GM21619 (cell line): Measurements from ENCODE around the gene PDZD8.
"Not testable (repeated sequence)": the region's sequence is repeated elsewhere in the genome, so short reads cannot be mapped to it uniquely, and the experiment has no call there.

Experiments
- ATAC-seq: cut with Tn5 transposase; IDR thresholded peaks from one replicate; pipeline ENCODE4 v1.9.1; 2021; ENCODE audit not compliant: unreplicated experiment

PDZD8 gene

DNA sequence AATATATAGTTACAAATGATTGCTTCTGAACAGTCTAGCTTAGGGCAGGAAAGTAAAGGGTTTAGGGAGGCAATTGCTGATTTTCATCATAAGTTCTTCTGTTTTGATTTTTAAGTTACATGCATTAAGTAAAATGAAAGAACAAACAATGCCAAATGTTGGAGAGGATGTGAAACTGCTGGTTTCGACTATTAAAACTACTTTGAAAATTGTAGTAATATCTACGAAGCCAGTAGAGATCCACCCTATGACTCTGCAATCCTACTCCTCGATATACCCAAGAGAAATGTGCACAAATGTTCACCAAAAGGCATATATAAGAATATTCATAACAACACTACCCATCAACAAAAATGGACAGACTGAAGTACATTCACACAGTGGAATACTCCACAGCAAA lies 24.3 kb downstream of the PDZD8 start:
- ATAC-seq = peak; percentile 82

DNA sequence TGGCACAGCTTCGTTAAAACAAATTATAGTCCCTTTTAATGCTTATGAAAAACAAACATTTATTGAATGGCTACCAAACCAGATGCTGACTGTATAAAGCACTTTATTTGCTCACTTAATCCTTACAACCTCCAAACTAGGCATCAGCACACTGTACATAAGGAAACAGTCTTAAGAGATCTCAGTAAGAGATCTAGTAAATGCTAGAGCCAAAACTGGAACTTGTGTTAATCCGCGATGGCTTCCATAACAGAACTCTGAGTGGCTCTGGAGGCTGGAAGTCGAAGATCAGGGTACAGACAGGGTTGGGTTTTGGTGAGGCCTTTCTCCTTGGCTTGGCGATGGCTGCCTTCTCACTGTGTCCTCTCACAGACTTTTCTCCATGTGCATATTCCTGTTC lies 27.0 kb downstream of the PDZD8 start:
- ATAC-seq = no peak

DNA sequence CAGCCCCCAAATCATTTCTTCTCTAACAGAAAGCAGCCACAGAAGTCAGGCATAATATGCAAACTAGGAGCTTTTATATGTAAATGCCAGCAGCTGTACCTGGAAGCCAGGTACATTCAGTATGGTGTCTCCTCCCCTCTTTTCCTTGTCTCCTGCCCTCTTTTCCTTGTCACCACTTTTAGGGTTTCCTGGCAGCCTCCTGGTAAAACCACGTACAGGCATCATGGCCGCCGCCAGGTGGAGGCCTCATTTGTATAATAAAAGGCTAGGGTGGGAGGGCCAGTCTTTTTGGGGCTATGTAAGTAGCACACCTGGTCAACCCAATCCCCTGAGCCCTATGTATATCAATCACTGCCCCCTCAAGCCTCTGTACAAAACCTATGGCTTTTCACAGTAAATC lies 28.7 kb downstream of the PDZD8 start:
- ATAC-seq = no peak

DNA sequence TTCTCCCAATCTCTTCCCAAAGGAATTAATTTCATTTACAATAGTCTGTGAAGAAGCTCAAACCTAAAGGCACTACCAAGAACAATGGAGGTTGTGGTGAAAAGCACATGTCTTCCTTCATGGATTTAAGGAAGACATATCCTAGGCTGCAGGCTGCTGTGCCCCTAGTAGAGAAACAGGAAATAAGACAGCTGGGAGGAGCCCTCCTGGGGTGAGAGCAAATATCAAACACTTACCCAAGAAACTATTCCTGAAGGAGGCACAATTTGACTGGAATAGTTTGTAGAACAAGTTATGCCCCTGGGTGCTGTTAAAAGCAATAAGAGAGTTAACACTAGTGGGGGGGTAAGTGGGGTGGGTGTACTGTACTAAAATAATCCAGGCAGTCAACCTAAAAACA lies 30.1 kb downstream of the PDZD8 start:
- no peak for ATAC-seq

DNA sequence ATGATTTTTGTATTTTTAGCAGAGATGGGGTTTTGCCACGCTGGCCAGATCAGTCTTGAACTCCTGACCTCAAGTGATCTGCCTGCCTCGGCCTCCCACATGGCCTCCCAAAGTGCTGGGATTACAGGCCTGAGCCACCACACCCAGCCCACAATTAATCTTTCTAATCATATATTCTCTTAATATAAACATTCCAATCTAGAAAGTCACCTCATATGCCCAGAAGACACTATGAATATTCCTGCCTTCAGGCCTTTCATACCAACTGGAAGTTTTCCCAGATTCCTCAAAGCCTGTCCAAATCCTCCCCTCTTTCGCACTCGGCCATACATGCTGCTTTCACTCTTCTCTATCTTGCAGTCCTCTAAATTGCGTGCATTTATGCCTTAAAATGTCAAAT lies 32.6 kb downstream of the PDZD8 start:
- ATAC-seq = peak; percentile 3

DNA sequence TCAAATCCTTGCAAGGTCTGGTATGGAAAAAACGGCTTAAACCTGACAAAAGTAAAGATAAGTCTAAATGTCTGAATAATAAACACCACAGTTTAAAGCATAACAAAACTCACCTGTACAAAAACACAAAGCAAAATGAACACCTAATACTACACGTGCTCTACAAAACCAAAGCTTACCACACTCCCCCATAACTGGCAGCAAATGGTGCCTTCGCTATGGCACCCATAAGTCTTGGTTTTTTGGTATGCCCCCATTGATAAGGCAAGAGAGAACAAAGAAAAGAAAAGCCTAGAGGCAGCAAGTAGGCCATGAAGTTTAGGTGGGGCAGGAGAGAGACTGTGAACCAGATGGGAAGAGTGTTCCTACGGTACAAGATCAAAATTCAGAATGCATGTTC lies 34.2 kb downstream of the PDZD8 start:
- ATAC-seq = no peak

DNA sequence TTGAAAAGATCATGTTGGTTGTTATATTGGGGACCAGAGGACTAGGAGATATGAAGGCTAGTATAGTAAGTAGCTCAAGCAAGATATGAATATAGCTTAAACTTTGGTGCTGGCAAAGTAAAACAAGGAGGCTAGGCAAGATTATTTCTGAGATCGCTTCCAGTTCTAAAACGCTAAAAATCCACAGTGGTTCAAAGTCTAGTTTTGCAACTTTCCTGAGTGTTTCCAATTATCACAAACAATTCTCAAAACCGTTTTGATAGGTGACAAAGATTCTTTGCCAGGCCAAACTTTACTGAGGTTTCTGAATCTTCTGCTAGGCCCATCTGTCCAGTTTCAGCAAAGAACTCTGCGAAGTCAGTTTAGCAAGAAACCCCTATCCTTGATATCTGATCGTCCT lies 35.3 kb downstream of the PDZD8 start:
- no peak for ATAC-seq

DNA sequence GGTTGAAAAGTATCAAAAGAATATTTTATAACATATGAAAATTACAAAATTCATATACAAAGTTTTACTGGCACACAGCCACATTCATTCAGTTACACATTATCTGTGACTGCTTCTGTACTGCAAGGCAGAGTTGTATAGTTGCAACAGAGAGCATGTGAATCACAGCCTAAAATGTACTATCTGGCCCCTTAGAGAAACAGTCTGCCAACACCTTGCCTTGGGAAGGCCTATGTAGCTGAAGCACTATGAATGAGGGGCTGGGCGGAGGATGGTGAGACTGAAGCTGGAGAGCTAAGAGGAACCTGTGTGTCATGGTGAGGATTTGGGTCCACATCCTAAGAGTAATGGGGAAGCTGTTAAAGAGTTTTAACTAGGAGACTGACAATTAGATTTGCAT lies 35.7 kb downstream of the PDZD8 start:
- no peak for ATAC-seq

DNA sequence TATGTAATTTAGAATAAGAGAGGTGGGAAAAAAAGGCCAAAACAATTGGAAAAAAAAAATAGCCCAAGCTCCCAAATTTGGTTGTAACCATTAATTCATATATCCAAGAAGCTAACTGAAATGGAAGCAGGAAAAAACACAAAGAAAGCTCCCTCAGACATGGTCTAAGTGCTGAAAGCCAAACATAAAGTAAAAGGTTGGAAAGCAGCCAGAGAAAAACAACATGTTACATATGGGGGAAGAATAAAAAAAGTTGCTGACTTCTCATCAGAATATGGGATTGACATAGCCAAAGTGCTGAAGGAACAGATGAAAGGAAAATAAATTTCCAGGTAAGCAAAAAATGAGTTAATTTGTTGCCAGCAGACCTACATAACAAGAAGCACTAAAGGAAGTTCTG lies 40.3 kb downstream of the PDZD8 start:
- ATAC-seq = no peak

DNA sequence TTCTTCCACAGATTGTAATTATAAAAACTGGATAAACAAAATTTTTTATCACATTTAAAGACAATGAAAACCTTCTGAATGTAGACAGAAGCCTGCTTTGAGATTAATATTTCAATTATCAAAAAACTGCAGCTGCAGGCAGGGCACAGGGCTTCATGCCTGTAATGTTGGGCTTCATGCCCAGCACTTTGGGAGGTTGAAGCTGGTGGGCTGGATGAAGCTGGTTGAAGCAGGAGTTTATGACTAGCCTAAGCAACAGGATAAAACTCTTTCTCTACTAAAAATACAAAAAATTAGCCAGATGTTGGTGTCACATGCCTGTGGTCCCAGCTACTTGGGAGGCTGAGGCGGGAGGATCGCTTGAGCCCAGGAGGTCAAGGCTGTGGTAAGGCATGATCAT lies 41.2 kb downstream of the PDZD8 start:
- ATAC-seq = no peak

DNA sequence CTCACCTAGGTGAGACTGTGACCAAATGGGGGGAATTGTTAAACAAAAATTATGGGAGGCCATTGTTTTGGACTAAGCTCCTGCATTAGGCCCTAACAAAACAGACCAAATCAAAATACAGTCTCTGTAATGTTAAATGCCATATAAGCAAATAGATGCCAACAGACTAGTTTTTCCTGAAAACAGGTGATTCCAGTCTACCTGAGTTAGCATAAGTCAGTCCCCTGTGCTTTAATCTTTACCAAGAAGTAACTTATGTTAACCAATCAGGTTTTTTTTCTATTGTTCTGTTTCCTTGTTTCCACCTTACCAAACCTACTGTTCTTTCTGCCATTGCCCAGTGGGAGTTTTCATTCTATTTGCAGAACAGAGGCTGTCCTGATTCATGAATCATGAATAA lies 48.0 kb downstream of the PDZD8 start:
- ATAC-seq = no peak

DNA sequence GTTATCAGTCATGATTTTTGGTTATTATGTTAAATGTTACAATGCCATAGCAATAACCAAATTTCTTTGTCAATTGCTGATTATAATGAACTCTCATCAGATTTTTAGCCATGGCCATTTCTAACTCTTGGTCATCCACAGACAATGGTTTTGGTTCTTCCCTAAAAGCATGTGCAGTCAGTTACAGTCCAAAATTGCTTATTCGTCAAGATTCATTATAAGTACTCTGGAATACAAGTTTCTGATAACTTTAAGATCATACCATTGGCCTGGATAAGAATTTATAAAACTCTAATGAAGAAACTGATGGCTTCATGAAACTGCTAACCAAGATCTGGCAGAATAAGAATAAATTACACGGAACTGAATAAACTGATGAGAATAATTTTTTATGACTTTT lies 50.9 kb downstream of the PDZD8 start:
- no peak for ATAC-seq

DNA sequence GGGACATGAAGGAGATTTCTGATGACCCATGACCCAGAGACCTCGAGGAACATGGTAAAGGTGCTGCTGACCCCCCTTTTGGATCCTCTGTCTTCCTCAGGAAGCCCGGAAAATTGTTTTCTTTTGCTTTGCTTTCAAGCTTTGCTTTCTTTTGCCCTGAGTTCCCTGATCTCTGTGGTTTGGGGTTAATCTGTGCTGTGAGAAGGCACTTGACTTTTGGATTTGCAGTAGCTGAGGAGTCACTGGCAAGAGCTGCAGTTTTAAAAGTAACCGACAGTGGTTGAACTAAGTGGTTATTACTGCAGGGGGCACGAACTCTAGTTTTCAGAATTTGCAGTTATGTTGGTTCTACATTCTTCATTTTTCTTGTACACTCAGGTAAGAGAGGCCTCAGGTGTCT lies 53.0 kb downstream of the PDZD8 start:
- ATAC-seq = no peak

DNA sequence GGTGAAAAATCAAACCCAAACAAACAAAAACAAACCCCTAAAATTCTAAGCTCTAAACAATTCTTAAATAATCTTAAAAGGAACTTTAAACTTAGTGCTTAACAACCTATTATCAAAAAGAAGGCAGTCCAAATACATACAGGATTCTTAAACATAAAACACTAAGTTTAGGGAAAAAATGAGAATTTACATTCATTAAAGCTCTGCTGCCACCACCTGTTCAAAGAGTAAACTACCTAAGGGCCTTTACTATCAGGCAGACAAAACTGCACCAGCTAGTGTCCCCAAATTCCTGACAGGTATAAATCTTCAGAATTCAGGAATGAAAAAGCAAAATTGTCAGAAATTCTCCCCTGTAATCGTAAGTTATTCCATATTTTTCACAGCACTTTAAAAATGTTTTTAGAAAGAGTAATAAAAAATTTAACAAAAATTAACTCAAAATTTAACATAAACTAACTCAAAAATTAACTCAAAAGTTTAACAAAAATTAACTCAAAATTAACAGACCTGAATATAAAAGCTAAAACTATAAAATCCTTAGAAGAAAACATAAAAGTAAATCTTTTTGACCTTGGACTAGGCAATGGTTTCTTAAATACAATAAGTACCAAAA lies 55.1 kb downstream of the PDZD8 start:
- ATAC-seq = peak; percentile 60

DNA sequence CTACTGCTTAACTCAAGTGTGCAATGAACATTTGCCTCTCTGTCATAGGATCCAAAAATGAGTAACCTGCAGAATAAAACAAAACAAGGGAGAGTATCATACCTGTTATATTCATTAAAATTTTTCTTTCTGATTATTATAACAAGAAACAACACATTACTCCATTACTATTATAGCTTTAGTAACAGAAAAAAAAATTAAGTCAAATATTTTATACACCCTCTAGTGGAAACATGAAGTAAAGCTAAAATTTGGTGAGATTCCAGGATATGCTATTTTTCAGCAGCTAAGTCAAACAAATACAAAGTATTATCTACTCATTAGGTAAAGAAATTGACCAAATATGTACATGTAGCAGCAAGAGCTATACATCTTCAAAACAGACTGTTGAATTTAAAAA lies 56.3 kb downstream of the PDZD8 start:
- no peak for ATAC-seq

DNA sequence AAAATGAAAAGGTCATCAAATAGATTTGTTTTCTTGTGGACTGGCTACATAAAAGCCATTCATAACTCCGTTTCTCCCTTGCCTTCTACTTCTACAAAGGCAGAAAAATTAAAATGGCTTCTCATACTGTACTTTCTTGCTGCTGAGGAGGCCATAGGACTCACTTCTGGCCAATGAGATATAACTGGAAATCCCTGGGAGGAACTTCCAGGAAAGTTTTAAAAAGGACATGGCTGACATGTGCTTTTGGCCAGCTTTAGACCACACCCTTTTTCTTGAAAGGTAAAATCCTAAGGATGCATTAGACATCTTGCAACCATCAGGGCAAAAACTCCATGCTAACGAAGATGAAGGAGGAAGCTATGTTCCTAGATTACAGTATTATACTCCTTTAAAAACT lies 58.5 kb downstream of the PDZD8 start:
- no peak for ATAC-seq

DNA sequence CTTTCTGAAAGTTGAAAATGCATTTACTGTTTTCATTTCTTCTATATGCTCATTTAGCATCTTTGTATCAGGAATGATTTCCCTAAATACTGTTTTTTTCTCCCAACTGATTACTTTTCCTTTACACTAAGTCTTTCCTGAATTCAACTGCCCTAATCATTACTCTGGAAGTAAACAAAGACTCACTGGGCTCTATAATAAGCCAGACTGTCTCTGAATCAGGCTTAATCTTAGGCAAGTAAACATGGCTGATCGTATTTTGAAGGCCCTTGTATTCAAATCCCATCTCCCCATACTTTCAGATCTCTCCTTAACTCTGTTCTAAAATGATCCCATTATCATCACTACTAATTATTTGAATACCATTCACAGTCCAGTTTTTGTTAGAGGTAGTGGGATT lies 61.6 kb downstream of the PDZD8 start:
- no peak for ATAC-seq

DNA sequence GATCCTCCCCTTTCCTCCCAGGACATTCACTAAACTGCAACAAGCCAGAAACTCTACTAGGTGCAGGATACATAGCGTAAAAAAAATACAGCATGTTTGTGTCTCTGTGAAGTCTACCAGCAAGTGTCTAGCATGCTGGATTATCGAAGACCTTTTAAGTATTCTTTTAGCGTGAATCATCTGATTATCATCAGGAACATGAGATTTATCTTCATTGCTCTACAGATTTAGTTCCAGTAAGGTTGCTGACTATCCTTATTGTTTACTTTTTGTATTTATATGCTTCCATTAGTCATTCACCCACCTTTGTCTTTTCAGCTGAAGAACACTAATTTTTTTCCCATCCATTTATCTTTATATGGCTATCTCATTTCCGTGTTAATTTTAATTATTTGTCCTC lies 62.8 kb downstream of the PDZD8 start:
- ATAC-seq = no peak

DNA sequence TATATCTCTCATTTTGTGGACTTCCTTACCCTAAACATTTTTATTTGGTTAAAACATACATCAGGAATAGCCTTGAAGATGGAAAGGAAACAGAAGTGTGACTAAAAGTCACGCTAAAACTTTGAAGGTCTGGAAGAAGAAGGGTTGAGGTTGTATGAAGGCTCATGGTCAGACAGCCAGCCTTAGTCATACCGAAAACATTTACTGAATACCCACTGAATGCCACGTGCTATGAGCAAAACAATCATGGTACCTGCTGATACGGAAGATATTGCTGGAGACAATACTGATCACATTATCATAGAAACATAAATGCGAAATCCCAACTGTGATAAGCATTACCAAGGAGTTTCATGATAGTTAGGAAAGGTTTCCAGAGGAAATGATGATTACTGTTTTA lies 64.0 kb downstream of the PDZD8 start:
- no peak for ATAC-seq

DNA sequence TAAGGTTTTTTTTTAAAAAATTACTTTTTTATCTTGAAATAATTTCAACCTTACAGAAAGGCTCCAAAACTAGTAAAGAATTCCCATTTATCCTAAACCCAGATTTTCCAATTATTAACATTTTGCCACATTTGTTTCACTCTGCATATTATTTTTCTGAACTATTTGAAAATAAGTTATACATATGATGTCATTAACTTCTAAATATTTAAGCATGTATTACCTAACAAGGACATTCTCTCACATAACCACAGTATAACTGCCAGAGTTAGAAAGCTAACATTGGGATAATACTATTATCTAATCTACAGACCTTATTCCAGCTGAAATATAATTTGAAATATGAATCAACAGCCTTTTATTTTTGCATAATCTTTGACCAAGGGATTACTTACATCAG lies 68.6 kb downstream of the PDZD8 start:
- ATAC-seq = no peak

DNA sequence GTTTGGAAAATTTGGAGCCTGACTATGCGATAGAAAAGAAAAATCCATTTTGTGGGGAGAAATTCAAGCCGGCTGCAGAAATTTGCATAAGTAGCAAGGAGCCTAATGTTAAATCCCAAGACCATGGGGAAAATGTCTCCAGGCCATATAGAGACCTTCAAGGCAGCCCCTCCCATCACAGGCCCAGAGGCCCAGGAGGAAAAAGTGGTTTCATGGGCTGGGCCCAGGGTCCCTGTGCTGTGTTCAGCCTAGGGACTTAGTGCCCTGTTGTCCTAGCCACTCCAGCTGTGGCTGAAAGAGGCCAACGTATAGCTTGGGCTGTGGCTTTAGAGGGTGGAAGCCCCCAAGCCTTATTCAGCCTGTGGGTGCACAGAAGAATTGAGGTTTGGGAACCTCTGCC lies 71.8 kb downstream of the PDZD8 start:
- ATAC-seq = not testable (repeated sequence)

DNA sequence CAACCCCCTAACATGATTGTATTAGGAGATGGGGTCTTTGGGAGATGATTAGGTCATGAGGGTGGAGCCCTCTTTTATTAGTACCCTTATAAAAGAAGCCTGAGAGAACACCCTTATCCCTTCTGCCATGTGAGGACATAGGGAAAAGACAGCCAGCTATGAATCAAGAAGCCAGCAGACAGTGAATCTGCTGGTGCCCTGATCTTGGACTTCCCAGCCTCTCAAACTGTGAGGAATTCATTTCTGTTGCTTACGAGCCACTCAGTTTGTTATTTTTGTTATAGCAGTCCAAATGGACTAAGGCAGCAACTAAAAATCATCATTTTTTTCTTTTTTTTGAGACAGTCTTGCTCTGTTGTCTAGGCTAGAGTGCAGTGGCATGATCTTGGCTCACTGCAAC lies 74.6 kb downstream of the PDZD8 start:
- no peak for ATAC-seq

DNA sequence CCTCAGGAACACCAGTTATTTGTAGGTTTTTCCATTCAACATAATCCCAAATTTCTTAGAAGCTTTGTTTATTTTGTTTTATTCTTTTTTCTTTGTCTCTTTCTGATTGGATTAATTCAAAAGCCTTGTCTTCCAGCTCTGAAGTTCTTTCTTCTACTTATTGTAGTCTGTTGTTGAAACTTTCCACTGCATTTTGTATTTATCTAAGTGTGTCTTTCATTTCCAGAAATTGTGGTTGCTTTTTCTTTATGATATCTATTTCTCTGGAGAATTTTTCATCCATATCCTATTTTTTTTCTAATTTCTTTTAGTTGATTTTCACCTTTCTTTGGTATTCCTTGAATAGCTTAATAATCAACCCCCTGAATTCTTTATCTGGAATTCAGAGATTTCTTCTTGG lies 75.8 kb downstream of the PDZD8 start:
- no peak for ATAC-seq

DNA sequence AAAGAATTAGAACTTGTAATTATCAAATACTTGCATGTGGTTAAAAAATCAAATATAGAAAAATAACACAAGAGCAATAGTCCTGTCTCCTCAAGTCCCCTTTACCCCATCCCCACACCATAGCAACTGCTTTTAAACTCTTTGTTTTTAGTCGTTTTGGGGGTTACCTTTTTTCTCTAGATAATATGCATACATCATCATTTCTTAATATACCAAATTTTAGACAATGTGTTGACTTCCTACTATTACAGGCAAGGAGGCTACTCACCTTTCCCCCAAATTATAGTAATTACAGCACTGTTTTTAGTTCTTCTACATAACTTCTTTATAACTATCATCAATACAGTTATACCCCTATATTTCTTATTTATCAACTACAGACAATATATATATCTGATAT lies 77.0 kb downstream of the PDZD8 start:
- ATAC-seq = no peak
